ENCODE results near the gene NAV1. TPM values are rescaled to one million over a fixed set of nuclear protein-coding genes. Genes with fewer than 3 reads are reported as not detected.
"Not testable (repeated sequence)": the region's sequence is repeated elsewhere in the genome, so short reads cannot be mapped to it uniquely, and the experiment has no call there.

Gene NAV1
- polyA plus RNA-seq, 1 donor, result 27.0 TPM

DNA sequence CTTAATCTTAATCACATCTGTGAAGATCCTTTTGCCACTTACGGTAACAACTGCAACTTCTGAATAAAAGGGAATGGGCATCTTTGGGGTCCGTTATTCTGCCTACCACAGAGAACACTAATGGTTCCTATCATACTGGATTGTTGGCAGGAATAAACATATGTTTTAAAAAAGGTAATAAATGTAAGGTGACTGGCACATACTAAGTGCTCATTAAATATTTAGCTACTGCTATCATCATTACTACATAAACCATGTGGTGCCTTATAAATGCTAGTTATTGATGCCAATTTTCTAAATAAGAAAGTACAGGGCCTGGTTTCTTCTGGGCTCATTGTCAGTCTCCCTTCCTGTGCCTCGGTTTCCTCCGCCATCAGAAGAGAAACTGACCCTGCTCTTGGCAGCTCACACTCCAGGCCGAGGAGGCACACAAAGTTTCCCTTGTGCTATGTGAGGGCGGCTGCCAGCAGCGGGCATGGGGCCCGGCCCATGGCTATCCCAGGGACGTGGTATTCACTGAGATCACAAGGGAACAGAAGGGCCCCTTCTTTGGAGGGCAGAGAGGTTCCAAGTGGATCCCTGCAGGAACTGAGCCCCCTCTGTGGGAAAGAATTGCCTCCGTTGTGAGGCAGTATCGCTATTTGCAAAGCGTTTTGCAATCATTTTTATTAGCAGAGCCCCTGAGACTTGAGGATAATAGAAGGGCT, 26.2 kb downstream of the NAV1 start:
- no peak for DNase-seq

DNA sequence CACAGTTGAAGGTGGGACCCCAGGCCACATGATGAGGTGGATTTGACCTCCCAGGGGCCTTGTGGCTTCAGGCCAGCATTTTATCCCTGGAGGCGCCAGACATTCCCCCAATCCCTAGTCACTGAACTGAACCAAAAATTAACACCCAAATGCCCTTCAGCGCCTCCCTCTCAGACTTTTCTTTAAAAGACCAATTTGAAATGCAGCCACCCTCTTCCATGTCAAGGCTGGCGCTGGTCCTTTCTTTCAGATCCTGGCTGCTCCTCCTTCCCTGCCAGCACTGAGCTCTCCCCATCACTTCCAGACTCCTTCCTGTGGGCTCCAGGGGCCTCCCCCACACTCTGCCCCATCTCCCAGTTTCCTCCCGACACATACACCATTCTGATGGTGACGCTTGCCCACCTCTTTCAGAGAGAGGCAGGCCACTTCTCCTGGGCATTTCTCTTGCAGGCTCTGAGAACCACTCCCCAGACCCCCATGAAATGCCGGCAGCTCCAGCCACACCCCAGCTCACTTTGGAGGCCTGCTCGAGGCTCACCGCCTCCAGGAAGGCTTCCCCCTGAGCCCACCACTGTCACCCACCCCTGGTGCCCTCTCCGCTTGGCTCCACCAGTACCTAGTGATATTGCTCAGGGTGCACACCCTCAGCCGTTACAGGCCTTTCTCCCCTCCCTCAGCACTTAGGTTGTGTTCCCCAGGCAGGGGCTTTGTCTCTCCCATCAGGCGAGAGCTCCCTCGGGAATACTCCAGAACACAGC, 27.0 kb downstream of the NAV1 start:
- no peak for DNase-seq

DNA sequence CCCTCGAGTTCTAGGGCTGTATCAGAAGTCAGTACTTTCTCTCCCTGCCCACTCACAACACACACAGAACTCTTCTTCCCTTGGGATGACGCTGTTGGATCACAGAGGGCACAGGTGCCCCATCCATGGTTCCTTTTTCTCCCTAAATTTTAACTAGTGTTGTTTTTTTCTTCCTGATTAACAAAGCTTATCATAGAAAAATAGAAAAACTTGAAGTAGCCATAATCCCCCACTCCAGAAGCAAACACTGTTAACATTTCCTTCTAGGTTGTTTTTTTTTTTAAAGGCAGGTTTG, 27.5 kb downstream of the NAV1 start:
- no peak for DNase-seq

DNA sequence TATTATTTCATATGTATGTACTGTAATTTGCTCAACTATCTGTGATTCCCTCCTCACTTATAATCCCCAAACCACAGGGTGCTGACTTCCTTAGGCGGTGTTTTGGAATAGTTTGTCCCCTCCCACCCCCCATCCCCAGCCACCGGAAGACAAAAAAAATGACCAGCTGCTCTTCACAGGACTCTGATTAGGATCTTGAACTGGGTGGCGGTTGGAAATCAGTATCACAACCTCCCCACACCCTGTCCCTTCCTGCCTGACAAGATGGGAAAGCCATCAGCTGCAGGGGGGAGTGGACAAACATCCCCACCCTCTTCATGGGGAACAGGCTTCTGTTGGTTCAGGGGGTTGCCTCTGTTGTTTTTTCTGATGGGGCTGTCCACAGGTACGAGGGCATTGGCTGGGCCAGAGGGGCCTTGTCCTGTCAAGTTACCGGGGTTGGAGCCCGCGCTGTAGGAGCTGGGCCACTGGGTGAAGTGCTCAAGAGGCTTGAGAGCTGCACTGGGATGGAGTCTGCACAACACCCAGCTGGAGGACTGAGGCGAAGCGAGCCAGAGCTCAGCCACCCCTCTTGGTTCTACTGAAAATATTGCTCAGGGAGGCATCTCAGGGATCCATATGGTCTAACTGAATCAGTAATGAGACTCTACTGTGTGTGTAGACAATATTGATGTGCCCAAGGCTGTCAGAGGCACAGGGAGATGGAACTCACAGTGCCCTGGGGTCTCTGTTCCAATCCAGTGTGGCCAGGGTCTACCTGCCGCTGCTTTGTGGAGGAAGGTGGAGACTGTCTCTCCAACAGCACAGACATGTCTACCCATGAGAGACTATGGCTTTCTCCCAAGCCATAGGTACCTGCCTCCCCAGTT, 28.2 kb downstream of the NAV1 start:
- no peak for DNase-seq

DNA sequence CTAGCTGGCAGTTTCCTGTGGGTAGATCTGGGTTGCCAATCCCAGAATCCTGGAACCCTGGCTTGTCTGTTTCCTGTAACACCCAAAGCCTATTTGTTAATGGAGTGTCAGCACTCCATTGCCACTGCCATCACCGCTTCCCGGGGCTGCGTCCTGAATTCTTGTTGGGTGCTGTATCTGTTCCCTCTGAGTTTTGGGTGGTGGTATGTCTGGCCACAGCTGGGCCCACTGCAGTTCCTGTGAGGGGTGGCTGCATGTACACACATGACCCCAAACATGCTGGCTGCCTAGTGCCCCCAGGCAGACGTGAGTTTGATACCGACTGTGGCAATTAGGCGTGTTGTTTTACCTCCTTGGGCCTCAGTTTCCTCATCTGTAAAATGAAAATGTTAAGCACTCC, 29.3 kb downstream of the NAV1 start:
- DNase-seq, result no peak

DNA sequence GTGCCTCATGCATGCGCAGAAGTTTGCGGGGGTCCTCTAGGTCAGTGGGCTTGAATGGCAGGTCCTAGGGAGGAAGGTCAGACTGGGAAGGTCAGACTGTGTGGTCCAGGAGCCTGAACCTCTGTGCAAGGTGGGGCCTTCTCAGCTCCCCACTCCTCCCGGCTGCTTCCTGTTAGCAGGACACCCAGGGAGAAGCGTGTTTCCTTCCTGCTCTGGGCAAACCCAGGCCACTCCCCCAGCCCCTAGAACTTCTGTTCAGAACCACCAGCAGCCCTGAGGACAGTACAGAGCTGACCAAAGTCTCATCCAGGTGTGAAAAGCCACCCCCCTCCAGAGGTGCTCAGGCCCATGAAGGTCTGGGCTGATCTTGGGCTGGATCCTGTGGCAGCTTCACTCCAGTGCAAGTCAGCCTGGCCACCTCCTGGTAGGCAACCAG, 29.9 kb downstream of the NAV1 start:
- DNase-seq, result no peak

DNA sequence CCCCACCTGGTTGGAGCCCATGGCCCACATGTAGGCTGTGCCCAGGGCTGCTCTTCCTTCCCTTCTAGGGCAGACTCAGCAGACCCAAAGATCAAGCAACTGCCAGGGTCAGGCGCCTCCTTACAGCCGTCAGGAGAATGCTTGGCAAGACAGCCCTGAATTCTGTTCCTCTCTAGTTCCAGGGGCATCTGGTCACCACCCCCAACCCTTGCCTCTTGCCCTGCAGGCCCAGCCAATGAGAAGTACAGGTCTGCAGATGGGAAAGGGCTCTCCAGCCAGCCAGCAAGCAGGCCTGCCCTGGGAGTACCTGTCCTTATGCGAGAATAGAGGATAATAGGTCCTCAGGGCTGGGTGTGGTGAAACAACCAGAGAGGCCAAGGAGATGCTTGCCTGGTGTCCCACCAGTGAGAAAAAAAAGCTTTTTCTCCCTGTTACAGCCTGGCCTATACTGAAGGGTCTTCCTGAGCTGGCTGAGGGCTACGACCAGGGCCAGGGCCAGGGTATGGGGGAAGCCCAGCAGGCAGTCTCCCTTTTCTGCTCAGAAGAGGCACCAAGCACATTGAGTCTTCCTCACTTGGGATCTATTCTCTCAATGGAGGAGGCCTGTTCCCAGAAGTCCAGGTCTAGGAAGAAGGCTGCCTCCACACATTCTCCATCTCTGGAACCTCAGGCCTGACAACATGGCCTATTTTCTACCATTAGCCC, 31.4 kb downstream of the NAV1 start:
- DNase-seq, result no peak

DNA sequence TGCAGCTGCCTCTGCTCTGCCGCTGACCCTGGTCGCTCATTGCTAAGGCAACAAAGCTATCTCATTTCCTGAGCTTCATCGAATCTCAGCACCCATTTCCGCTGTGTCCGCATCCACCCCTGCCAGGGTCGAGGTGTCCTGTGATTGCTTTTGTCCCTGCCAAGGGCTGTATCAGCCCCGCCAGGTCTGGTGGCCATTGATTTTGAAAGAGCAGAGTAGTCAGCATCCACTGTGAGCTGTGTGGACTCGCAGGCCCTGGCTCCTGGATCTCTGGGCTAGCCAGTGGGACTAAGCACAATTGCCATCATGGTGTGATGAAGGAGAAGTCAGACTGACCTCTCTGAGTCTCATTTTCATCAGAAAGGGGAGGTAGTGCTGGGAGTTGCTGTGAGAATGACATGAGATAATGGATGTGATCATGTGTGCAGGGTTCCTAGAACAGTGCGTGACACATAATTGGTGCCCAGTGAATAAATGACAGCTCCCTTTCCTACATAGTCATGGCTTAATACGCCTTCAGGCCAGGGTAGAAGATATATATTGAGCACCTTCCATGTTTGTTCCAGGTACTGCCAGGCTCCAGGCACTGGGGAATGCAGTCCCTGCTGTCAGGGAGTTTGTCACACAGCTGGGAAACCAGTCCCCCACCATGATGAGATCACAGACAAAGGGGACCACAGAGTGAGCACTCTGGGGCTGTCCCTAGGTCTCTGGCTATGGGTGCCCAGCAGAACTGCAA, 32.1 kb downstream of the NAV1 start:
- no peak for DNase-seq

DNA sequence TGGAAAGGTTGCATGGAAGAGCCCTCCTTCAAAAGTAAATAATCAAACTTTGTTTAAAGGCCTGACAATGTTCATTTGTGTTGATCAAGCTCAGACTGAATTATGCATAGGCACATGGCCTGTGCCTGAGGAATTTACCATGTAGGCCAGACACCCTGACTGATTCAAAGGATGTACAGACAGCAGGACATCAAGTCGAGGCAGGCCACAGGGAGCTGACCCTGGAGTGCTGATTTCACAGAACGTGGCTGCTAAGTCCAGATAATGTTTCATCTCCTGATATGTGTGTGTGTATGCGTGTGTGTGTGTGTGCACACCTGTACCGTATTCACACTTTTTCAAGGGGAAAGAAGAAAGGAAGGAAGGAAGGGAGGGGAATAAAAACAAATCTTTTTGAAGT, 34.1 kb downstream of the NAV1 start:
- DNase-seq, result no peak

DNA sequence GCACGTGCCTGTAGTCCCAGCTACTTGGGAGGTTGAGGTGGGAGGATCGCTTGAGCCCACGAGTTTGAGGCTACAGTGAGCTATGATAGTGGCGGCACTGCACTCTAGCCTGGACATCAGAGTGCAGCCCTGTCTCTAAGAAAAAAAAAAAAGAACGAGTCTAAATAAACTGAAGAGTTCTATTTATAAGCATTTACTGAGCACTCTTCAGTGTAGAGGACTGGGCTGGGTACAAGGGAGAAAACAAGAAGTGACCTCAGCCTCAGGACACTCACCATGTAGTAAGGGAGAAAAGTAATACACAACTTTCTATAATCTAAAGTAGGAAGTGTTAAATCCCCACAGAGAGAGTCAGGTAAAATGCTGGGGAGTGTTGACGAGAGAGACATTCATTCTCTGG, 35.0 kb downstream of the NAV1 start:
- no peak for DNase-seq

DNA sequence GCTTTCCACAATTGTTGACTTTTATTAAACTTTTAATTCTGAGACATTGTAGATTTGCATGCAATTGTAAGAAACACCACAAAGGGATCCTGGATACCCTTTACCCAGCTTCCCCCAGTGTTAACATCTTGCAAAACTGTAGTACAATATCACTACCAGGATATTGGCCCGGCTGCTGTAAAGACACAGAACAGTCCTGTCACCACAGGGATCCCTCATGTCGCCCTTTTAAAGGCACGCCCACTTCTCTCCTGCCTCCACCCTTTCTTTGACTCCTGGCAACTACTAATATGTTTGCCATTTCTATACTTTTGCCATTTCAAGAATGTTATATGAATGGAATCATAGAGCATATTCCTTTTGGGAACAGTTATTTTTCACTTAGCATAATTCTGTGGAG, 37.0 kb downstream of the NAV1 start:
- no peak for DNase-seq

DNA sequence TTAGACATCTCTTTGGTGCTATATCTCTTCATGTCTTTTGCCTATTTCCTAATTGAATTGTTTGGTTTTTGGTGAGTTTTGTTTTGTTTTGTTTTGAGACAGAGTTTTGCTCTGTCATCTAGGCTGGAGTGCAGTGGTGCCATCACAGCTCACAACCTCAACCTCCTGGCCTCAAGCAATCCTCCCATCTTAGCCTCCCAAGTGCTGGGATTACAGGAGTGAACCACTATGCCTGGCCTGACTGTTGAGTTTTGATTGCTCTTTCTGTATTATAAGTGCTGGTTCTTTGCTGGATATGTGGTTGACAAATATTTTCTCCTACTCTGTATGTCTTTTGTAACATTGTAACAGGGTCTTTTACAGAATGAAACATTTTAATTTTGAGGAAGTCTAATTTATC, 38.0 kb downstream of the NAV1 start:
- DNase-seq, result no peak

DNA sequence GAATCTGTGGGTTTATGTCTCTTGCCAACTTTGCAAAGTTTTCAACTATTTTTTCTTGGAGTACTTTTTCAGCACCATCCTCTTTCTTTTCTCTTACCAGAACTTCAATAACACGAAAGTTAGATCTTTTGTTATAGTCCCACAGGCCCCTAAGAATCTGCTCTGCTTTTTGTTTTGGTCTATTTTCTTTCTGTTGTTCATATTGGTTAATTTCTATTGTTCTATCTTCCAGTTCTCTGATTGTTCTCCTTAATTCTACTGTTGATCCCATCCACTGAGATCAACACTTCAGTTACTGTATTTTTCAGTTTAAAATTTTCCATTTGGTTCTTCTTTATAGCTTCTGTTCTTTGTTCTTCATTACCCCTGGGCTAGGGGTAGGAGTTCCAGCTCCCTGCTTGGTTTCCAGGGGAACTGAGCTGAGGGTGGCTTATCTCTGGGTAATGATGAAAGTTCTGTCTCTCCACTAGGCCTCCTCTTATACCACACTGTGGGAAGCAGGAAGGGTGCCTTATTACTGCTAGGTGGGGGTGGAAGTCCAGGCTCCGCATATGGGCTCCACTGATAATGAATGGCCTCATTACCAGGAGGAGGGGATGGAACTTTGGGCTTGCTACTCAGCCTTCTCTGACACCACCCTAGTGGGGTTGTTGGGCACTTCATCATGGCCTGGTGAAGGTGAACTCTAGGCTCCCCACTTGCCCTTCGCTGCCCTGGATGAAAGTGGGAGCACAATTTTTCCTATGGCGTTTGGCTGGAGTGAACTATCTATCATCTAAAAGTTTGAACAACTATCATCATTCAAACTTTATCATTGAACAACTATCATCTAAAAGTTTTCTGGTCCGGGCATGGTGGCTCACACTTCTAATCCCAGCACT, 39.3 kb downstream of the NAV1 start:
- DNase-seq, result no peak

DNA sequence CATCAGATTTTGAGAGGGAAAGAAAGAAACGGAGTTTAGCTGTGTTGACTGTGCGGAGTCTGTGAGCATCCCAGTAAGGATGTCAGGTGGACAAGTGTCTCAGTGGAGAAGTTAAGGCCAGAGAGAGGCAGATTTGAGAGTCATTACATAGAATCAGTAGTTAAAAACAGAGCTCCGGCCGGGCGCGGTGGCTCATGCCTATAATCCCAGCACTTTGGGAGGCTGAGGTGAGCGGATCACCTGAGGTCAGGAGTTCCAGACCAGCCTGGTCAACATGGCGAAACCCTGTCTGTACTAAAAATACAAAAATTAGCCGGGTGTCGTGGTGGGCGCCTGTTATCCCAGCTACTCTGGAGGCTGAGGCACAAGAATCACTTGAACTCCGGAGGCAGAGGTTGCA, 42.4 kb downstream of the NAV1 start:
- DNase-seq, result not testable (repeated sequence)

DNA sequence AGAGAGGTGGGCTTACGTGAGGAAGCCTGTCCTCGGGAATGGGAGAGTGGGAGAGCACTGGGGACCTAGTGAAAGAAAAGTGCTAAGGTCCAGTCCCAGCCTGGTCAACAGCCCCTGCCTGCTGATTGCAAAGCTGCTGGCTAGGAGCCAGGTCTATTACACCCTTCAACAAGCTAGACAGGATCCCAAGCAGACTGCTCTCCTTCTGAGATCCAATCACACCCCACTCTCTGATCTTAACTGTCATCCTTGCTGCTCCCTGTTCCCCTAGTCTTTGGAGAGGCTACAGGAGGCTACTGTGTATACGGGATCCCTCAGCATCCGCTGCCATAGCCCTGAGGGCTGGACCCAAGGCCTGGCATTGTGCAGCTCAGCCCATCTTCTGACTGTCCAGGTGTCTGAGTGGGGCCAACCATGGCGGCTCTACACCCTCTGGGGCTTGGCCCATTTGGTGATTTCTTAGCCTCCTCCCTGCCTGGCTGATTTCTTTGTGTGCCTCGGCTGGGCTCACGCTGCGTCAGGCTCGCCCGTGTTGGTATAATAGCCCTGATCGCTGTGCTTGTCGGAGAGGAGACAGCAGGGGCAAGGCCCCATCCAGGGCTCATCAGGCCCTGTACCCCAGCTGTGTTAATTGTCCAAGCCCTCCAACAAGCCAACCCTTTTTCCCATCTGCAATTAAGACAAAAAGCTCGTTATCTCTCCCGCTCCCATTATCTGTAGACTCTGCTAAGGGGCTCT, 43.9 kb downstream of the NAV1 start:
- no peak for DNase-seq

DNA sequence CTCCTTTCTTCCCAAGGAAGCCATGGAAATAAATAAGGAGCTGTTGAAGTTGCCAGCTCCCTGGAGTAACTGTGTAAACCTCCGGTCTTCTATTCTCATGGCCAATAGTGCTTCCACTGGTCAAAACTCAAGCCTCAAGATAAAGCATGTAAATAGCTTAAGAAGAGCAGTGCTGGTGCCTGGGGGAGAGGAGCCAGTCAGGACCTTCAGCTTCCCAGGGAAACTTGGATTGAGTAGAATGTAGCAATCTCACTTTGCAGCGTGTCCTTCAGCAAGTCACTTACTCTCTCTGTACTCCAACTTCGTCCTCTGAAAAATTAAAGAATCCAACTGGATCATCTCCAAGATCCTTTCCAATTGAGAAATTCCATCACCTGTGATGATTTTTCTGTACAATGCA, 44.7 kb downstream of the NAV1 start:
- DNase-seq, result no peak

DNA sequence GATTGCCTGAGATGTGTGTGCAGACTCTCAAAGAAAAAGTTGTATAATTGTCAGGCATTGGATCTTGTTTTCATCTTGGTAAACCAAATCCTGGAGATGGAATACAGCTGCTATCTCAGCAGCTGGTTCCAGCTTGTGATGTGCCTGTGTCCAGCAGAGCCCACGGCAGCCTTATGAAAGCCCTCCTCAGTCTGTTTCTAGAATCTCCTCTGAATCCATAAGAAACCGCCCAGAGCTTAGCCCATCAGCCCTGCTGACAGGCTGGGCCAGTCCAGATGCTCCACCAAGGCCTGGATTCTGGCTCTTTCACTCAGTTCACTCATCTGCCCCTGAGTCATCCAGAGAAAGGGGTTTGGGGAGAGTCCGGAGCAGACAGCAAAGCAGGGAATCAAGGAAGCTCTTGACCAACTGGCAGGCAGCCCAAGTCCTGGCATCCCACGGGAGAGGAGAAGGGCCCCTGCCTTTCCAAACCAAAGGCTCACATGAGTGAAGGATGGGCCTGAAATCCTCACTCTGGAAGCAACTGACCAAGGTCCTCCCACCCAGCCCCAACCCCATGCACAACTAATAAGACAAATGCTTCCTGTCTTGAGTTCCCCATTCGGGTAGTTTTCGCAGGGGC, 45.7 kb downstream of the NAV1 start:
- DNase-seq, result no peak

DNA sequence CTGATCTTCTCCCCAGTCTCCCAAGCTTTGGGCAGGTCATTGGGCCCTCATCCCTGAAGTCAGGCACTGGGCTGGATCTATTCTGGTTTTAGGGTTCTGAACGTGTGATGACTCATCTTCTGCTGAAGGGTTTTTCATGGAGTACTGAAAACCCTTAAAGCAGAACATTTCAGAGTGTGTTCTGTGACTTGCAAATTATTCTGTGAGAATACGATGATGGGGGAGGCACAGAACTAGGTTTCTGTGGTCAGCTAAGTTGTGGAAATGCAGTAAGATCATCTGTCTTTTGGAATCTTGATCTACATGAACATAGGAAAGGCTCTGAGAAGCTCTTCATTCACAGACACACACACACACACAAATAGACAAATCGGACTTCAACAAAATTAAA, 46.2 kb downstream of the NAV1 start:
- DNase-seq, result no peak

DNA sequence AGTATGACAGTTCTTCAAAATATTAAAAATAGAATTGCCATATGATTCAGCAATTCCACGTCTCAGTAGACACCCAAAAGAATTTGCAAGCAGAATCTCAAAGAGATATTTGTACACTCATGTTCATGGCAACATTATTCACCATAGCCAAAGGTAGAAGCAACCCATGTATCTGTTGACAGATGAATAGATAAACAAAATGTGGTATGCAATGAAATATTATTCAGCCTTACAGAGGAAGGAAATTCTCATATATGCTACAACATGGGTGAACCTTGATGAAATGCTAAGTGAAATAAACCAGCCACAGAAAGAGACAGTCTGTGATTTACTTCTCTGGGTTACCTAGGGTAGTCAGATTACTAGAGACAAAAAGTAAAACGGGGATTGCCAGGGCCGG, 47.0 kb downstream of the NAV1 start:
- no peak for DNase-seq

DNA sequence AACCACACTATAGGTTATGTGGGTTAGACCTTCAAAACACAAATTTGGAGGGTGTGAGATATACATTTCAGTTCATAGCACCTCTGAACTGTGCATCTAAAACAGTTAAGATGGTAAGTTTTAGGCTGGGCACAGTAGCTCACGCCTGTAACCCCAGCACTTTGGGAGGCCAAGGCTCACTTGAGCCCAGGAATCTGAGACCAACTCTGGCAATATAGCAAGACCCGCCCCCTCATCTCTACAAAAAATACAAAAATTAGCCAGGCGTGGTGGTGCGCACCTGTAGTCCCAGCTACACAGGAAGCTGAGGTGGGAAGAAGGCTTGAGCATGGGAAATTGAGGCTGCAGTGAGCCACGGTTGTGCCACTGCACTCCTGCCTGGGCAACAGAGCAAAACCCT, 47.9 kb downstream of the NAV1 start:
- DNase-seq, result no peak
